HUES48 (cell line): ENCODE measurements around the gene SAMD4A.
"Not testable (repeated sequence)": the region's sequence is repeated elsewhere in the genome, so short reads cannot be mapped to it uniquely, and the experiment has no call there.

ENCODE experiments used
- H3K27ac ChIP-seq: one replicate; pipeline ENCODE4 v1.7.0; 2013; ENCODE audit warnings: low read depth, low read length, inconsistent platforms
- H3K27me3 ChIP-seq: 2 replicates; pipeline ENCODE4 v1.6.1; 2013; ENCODE audit warnings: mild to moderate bottlenecking, low read length; ENCODE audit not compliant: control insufficient read depth, insufficient read depth
- H3K36me3 ChIP-seq: 2 replicates; pipeline ENCODE4 v1.6.1; 2013; ENCODE audit warnings: low read length; ENCODE audit not compliant: control insufficient read depth, insufficient read depth
- H3K4me1 ChIP-seq: 2 replicates; pipeline ENCODE4 v1.6.1; 2013; ENCODE audit warnings: mild to moderate bottlenecking, low read length; ENCODE audit not compliant: control insufficient read depth, insufficient read depth
- H3K4me3 ChIP-seq: 2 replicates; pipeline ENCODE4 v1.5.1; 2013; ENCODE audit warnings: mild to moderate bottlenecking, low read depth, low read length
- H3K9ac ChIP-seq: 2 replicates; pipeline ENCODE4 v1.6.1; 2013; ENCODE audit warnings: mild to moderate bottlenecking, low read depth, low read length, moderate library complexity
- H3K9me3 ChIP-seq: 2 replicates; pipeline ENCODE4 v1.6.1; 2013; ENCODE audit warnings: low read length; ENCODE audit not compliant: control insufficient read depth, insufficient read depth

SAMD4A gene

DNA sequence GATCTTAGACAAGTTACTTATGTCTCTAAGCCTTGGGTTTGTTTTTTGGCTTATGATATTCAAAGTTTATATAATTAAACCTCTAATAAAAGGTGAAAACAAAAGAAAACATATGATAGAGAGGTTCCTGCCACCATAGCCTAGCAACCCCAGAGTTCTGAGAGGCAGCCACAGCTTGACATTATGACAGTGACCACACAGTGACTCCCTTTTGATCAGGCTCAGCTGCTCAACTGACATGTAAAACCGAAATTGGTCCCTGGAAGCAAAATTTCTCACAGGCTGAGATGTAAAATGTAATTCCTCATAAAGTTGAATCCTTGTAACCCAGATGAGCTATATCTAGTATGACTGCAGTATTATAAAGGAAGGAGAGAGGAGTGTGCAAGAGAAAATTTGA is 227.2 kb downstream of the SAMD4A start:
- H3K4me3 ChIP-seq, result no peak overlapping the region
- no peak overlapping the region for H3K27ac ChIP-seq
- no peaks in the 10 kb centered on the region for H3K4me1 ChIP-seq
- no peak overlapping the region for H3K9ac ChIP-seq
- no peaks in the 10 kb centered on the region for H3K27me3 ChIP-seq
- no peaks in the 10 kb centered on the region for H3K9me3 ChIP-seq
- no peaks in the 10 kb centered on the region for H3K36me3 ChIP-seq

DNA sequence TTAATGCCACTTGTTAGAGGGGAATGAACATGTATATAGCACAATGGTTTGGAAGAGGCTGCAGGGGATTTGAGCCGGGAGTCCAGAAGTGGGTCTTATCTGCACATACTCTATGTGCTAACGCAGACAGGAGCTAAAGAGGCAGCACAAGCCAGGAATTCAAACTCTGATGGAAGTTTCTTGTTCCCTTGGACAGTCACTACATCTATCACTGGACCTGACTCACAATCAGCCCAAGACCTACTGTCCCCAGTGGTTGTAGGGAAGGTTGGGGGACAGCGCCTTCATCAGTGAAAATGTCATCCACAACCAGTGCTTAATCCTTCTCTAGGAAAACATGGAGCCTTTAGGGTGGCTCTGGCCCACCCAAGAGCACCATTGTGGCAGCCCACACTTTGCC is 227.9 kb downstream of the SAMD4A start:
- H3K9me3 ChIP-seq, result no peaks in the 10 kb centered on the region
- no peaks in the 10 kb centered on the region for H3K4me1 ChIP-seq
- H3K4me3 ChIP-seq, result no peak overlapping the region
- H3K27me3 ChIP-seq, result no peaks in the 10 kb centered on the region
- no peak overlapping the region for H3K27ac ChIP-seq
- H3K36me3 ChIP-seq, result no peaks in the 10 kb centered on the region
- H3K9ac ChIP-seq, result no peak overlapping the region

DNA sequence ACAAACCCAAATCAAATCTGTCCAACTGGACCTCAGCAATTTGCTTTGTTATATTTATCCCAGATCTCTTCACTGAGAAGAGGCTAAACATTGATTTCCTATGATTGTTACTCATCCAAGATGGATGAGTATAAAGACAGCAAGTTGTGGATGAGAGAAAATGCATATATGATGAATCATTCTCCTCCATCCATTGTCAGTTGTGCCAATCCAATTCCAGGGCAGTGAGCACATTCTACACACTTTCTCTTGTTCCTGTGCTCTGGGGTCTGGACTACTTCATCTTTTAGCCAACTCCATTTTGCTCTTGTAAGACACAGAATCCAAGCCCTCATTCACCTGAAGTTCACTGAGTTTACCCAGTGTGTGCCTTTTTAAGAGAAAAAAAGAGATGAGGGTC is 230.0 kb downstream of the SAMD4A start:
- H3K4me3 ChIP-seq, result no peak overlapping the region
- no peaks in the 10 kb centered on the region for H3K9me3 ChIP-seq
- no peak overlapping the region for H3K27ac ChIP-seq
- no peak overlapping the region for H3K9ac ChIP-seq
- H3K27me3 ChIP-seq, result no peaks in the 10 kb centered on the region
- H3K4me1 ChIP-seq, result no peaks in the 10 kb centered on the region
- no peaks in the 10 kb centered on the region for H3K36me3 ChIP-seq

DNA sequence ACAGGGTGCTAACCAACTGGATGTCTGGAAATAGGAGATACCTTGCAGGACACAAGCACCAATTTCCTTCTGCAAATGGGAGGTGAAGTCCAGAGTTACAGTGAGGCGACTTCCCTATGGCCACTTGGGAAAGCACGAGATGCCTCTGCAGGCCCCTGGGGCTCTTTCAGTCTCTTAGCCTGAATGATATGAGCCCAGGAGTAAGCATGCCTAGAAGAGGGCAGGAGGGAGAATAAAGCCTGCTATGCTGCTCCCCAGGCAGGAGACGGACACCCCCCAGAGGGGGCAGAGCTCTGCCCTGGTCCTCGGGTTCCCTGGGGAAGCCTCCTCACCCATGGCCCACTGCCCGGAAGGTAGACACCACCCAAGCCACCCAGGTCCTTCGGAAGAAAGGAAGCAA is 230.6 kb downstream of the SAMD4A start:
- Histone ChIP-seq H3K27me3 (no peaks in the 10 kb centered on the region), H3K4me3 (no peak overlapping the region), H3K36me3 (no peaks in the 10 kb centered on the region), H3K4me1 (no peaks in the 10 kb centered on the region), H3K27ac (no peak overlapping the region), H3K9me3 (no peaks in the 10 kb centered on the region), H3K9ac (no peak overlapping the region)

DNA sequence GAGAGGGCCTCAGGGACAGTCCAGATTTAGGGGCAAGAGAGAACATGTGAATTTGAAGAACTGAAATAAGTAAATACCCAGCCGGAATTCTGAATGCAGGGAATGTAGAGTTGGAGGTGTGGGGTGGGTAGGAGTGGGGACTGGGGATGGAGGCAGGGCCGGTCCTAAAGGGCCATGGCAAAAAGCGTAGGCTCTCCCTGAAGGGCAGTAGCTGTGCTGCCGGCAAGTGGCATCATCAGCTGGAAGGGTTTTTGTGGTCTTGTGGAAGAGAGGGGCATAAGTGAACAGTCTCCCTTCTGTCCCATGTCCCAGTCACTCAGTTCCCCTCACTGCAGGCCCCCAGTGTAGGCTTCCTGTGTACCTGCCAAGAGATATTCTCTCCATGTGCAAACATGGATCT is 231.1 kb downstream of the SAMD4A start:
- H3K9me3 ChIP-seq, result no peaks in the 10 kb centered on the region
- no peak overlapping the region for H3K9ac ChIP-seq
- H3K4me1 ChIP-seq, result no peaks in the 10 kb centered on the region
- H3K4me3 ChIP-seq, result no peak overlapping the region
- H3K27me3 ChIP-seq, result no peaks in the 10 kb centered on the region
- H3K36me3 ChIP-seq, result no peaks in the 10 kb centered on the region
- no peak overlapping the region for H3K27ac ChIP-seq

DNA sequence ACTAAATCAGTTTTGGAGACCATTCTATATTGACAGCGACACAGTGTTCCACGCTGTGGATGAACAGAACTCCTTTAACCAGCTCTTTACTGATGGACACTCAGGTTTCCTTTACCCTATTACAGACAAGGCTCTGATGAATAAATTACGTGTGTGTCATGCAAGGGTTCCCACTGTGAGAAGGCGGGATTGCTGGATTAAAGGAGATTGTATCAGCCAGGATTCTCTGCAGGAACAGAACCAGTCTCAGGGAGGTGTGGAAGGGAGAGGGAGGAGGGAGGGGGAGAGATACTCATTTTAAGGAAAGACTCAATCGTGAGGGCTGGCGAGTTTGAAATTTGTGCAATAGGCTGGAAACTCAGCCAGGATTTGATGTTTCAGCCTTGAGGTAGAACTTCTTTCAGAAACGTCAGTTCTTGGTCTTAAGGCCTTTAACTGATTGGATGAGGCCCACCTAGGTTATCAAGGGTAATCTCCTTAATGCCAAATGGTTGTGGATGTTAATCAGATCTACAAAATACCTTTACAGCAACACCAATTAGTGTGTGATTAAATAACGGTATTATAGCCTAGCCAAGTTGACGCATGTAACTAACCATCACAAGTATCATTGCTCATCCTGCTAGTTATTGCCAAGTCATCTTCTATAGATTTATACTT is 231.7 kb downstream of the SAMD4A start:
- no peak overlapping the region for H3K9ac ChIP-seq
- no peaks in the 10 kb centered on the region for H3K4me1 ChIP-seq
- H3K4me3 ChIP-seq, result no peak overlapping the region
- H3K9me3 ChIP-seq, result no peaks in the 10 kb centered on the region
- no peak overlapping the region for H3K27ac ChIP-seq
- no peaks in the 10 kb centered on the region for H3K36me3 ChIP-seq
- H3K27me3 ChIP-seq, result no peaks in the 10 kb centered on the region

DNA sequence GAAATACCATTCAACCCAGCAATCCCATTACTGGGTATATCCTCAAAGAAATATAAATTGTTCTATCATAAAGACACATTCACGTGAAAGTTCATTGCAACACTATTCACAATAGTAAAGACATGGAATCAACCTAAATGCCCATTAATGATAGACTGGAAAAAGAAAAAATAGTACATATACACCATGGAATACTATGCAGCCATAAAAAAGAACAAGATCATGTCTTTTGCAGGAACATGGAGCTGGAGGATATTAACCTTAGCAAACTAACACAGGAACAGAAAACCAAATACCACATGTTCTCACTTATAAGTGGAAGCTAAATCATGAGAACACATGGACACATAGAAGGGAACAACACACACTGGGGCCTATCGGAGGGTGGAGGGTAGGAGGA is 234.6 kb downstream of the SAMD4A start:
- H3K27me3 ChIP-seq, H3K9ac ChIP-seq, H3K36me3 ChIP-seq, H3K27ac ChIP-seq, H3K9me3 ChIP-seq, H3K4me3 ChIP-seq: not testable (repeated sequence)
- H3K4me1 ChIP-seq, result peaks cover 16% of the 10 kb centered on the region

DNA sequence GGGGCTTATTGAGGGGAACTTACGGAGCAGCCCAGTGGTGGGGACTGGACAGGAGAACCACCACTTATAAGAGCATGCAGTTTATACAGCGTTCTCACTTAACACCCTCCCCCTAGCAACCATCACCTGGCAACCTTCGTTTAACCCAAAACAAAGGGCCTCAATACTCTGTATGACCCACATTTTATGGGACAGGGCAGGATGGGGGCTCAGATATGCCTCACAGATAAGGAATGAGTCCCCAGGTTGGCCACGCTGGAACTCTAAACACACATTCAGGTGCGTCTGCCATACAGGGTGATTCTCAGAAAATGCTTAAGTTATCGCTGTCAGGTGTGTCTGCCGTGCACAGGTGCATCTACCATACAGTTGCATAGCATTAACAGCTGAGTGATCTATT is 236.5 kb downstream of the SAMD4A start:
- Histone ChIP-seq H3K27me3 (peaks cover 7% of the 10 kb centered on the region), H3K9me3 (no peaks in the 10 kb centered on the region), H3K4me1 (peaks cover 16% of the 10 kb centered on the region), H3K4me3 (no peak overlapping the region), H3K27ac (no peak overlapping the region), H3K9ac (no peak overlapping the region), H3K36me3 (no peaks in the 10 kb centered on the region)

DNA sequence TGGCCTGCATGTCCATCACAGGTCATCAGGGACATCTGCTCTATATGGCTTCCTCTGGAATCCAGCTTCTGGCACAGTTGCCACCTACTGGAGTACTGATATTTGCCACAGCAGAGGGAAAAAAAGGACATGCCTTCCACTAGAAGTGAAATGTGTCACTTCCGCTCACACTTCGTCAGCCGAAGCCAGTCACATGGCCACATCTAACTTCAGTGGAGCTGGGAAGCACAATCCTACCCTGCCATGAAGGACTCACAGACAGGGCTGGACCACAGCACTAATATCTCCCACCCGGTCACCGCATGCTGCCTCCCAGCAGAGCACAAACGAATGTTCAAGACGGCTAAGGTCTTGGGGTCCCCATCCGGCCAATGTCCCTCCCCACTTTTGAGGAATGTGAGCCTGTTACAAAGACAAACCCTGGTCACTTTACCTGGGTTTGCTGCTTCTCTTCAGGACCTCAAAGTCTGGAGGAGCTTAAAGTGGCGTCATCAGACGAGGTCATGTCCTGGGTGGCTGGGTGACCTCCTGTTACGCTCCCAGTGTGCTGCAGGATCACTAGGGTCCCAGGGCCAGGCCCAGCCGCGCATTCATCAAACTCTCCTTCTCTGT is 237.1 kb downstream of the SAMD4A start:
- peaks cover 7% of the 10 kb centered on the region for H3K27me3 ChIP-seq
- H3K4me1 ChIP-seq, result peaks cover 16% of the 10 kb centered on the region
- H3K9ac ChIP-seq, result no peak overlapping the region

DNA sequence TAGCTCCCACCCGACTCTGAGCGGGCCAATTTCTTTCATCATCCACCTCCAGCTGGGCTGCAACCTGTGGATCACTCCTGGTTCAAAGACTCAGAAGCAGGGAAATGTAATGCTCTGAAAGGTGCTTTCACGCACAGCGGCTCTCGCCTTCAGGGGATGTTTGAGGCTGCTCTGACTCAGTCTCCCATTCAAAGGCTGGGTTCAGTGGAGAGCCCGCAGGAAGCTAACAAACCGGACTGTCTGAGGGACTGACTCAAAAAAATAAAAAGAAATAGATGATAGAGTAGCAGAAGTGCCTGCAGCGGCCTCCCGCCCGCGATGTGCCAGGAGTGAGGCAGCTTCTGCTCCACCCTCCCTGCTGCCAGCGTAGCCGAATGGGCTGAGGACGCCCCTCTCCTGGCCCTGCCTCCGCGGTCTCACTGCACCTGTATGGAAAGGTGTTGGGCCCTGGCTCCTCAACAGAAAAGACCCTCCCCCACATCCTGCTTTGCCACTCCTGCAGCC is 237.7 kb downstream of the SAMD4A start:
- Histone ChIP-seq H3K27me3 (peaks cover 7% of the 10 kb centered on the region), H3K36me3 (no peaks in the 10 kb centered on the region), H3K4me1 (peaks cover 16% of the 10 kb centered on the region), H3K4me3 (no peak overlapping the region), H3K9me3 (no peaks in the 10 kb centered on the region), H3K27ac (no peak overlapping the region), H3K9ac (no peak overlapping the region)

More for the DNA sequence above, 237.1 kb downstream of the SAMD4A start:
- Histone ChIP-seq H3K9me3 (no peaks in the 10 kb centered on the region), H3K4me3 (no peak overlapping the region), H3K36me3 (no peaks in the 10 kb centered on the region), H3K27ac (no peak overlapping the region)

DNA sequence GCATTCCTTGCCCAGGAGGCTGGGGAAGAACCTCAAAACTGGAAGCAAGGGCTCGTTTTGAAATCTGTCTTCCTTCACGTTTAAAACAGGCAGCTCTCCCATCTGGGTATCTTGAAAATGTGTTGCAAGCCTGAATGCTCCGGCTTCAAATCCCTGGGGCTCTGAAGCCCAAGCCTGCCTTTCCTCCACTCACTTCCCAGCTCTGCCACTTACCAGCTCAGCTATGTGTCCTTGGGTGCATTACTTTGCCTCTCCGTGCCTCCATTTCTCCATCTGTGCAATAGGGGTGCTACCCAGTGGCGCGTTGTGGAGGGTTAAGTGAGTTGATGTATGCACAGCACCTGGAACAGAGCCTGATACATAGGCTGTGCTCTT is 238.1 kb downstream of the SAMD4A start:
- no peaks in the 10 kb centered on the region for H3K9me3 ChIP-seq
- H3K9ac ChIP-seq, result no peak overlapping the region
- H3K27me3 ChIP-seq, result peaks cover 7% of the 10 kb centered on the region
- H3K36me3 ChIP-seq, result no peaks in the 10 kb centered on the region
- peaks cover 16% of the 10 kb centered on the region for H3K4me1 ChIP-seq
- H3K4me3 ChIP-seq, result no peak overlapping the region
- no peak overlapping the region for H3K27ac ChIP-seq
